NCI-H2029 (cell line): ENCODE data around the gene APOBR.
"Not testable (repeated sequence)": the region's sequence is repeated elsewhere in the genome, so short reads cannot be mapped to it uniquely, and the experiment has no call there.

Source experiments
- DNase-seq: peaks from one replicate; lab custom pipeline; 2025; lab: John Stamatoyannopoulos, UW

APOBR gene

DNA sequence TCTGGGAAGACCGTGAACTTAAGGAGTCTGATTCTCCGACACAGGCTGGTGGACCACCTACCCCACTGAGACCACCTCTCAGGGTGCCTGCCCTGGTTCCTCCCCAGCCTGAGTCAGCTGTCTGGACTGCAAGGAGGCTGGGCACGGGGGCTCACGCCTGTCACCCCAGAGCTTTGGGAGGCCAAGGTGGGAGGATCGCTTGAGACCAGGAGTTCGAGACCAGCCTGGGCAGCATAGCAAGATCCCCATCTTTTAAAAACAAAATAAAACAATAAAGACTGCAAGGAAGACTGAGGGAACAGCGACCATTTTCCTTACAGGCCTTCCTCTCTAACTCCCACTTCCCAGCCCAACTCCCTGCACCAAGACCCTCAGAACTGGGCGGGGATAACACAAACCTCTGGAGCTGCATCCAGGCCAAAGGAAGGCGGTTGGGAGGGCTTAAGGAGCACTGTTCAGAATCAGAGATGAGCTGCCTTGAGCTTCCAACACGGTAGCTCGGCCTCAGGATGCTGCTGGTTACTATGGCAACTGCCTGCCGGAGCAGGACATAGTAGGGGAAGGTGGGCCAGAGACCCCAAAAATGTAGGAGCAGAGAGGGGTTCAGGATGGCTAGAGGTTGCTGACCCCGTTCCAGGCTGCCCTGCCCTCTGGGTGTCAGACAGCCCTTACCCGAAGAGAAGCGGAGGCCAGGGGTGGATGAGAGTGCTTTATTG, 4.4 kb downstream of the APOBR start:
- DNase-seq: no peak

- DNase-seq: no peak
These were observed 5.4 kb downstream of the APOBR start for GRCh38 chr16:28499854-28500253.

DNA sequence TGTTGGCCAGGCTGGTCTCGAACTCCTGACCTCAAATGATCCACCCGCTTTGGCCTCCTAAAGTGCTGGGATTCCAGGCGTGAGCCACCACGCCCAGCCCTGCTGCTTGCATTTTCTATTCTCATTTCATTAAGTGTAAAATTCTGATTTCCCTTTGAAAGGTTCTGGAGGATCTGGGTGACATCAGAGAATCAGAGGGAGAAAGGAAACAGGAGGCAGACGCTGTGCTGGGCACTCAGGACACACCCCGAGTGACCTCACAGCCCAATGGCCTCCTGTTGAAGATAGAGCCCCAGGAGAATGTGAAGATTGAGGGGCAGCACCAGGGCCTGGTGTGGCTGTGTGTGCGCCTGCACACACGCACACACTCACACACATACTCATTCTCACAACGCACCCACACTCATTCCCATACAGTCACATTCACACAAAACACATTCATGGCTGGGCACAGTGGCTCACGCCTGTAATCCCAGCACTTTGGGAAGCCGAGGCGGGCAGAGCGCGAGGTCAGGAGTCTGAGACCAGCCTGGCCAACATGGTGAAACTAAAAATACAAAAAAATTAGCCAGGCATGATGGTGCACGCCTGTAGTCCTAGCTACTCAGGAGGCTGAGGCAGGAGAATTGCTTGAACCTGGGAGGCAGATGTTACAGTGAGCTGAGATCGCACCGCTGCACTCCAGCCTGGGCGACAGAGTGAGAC, 6.2 kb downstream of the APOBR start:
- not testable (repeated sequence) for DNase-seq

DNA sequence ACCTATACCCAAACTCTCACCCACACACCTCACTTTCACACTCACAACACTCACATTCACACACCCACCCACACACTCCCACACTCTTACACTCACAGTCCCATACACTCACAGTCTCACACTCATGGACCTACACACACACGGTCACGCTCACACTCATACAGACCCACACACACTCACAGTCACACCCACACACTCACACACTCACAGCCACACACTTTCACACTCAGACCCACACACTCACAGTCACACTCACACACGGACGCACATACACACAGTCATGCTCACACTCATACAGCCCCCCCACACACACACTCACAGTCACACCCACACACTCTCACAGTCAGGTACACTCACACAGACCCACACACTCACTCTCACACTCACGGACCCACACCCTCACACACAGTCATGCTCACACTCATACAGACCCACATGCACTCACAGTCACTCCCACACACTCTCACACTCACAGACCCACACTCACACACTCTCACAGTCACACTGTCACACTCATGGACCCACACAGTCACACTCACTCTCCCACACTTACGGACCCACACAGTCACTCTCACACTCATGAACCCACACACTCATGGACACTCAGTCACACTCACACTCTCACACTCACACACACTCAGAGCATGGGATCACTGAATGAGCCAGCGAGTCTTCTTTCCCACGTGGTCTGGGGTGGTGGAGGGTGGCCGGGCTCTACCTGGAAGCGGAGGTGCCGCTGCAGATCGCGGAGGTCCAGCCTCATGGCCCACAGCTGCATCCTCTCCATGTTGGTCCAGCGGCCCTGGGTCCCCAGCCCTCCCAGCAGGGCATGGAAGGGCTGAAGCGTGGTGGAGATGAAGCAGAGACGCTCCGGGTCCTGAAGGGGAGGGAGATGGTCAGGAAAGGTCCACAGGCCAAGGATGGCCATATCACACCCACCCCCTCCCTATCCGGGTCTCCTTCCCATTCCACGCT, 7.1 kb downstream of the APOBR start:
- no peak for DNase-seq

DNA sequence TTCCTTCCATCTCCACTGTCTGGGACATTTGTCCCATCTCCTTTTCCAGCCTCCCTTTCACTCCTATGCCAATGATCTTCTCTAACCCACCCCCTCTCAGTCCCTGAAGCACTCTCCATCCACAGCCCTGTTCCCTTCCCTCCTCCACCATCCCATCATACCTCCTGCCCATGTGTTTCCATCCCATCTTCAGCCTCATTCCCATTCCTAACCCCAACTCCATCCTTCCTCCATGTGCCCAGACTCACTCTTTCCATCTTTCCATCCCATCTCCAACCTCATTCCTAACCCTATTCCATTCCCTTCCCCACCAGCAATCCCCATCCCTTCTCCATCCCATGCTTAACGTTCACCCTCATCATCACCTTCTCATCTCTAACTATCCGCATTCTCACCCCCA, 7.8 kb downstream of the APOBR start:
- no peak for DNase-seq

- no peak for DNase-seq
These were observed 9.2 kb downstream of the APOBR start for GRCh38 chr16:28503470-28504259.

DNA sequence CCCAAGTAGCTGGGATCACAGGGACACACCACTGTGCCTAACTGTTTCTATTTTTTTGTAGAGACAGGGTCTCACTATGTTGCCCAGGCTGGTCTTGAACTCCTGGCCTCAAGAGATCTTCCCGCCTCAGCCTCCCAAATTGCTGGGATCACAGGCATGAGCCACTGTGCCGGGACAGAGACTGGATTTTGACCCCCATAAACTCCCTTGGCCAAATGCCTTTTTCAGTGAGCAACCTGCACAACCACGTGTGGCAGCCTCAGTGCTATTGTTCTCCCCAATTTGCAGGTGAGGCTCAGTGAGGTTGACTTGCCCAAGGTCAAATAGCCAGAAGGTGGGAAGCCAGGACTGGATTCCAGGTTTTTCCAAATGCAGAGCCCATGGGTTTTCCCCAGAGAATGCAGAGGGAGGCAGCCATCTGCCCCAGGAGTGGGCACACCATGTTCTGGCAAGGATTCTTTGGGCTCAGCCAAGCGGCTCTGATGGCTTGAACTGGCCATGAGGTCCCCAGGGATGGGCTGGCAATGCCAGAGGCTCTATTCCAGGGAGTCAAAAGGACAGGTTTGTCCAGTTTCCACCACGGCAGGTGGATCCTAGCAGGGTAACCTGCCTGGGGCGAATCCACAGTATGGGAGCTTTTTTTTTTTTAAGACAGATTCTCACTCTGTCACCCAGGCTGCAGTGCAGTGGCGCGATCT, 10.4 kb downstream of the APOBR start:
- DNase-seq: peak; percentile 20

- DNase-seq: no peak
These were observed 11.2 kb downstream of the APOBR start for GRCh38 chr16:28505489-28506137.

DNA sequence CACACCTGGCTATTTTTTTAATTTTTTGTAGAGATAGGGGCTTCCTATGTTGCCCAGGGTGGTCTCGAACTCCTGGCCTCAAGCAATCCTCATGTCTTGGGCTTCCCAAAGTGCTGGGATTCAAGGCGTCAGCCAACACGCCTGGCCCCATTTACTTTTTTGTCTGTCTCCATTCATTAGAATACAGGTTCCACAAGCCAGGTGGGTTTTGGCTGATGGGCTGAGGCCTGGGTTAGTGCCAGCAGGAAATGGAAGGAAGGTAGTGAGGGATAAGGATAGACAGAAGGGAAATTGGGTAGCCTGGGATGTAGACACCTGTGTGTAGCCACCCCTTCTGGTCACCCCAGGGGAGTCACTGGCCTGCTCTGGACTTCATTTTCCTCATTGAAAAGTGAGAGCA, 16.6 kb downstream of the APOBR start:
- no peak for DNase-seq

- DNase-seq: no peak
These were observed 17.7 kb downstream of the APOBR start for GRCh38 chr16:28511801-28512789.

DNA sequence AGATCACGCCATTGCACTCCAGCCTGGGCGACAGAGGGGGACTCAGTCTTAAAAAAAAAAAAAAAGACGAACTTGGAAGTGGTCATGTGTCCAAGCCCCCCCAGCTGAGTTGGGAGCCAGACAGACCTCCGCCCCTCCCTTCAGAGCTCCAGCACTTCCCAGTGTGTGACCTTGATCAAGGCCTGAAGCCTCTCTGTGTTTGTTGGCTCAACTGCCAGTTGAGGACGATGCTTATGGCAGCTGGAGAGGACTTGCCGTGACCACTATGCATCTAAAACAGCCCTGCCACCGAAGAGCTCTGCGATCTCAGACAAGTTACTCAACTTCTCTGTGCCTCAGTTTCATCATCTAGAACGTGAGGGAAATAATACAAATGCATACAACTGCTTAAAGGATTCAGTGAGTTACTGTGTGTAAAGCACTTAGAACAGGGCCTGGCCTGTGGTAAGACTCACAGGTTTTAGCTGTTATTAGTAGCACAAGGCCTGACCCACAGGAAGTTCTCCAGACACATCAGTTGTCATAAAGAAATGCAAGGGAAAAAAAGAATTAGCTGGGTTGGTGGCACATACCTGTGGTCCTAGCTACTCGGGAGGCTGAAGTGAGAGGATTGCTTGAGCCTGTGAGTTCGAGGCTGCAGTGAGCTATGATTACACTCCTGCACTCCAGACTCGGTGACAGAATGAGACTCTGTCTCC, 19.2 kb downstream of the APOBR start:
- no peak for DNase-seq

DNA sequence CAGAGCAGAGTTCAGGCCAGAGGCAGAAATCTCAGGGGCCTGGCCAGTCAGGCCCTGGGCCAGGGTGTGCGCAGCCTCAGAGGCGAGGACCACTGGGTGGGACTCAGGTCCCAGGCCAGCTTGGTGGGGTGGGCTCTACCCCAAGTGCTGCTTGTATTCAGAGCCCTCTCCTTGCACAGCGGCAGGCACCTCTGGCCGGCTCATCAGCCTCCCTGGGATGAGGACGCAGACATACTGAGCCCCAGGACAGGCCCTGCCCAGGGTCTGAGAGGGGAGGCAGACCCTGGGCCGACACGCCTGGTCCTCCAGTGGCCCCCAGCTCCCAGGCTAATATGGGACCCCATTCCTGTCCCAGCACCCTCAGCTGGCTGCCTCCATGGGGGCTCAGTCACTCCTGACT, 19.8 kb downstream of the APOBR start:
- no peak for DNase-seq

GRCh38 chr16:28520672-28521071, 26.2 kb downstream of the APOBR start:
- DNase-seq: no peak

GRCh38 chr16:28521436-28521835, 27.0 kb downstream of the APOBR start:
- DNase-seq: no peak

GRCh38 chr16:28522792-28523191, 28.3 kb downstream of the APOBR start:
- no peak for DNase-seq

DNA sequence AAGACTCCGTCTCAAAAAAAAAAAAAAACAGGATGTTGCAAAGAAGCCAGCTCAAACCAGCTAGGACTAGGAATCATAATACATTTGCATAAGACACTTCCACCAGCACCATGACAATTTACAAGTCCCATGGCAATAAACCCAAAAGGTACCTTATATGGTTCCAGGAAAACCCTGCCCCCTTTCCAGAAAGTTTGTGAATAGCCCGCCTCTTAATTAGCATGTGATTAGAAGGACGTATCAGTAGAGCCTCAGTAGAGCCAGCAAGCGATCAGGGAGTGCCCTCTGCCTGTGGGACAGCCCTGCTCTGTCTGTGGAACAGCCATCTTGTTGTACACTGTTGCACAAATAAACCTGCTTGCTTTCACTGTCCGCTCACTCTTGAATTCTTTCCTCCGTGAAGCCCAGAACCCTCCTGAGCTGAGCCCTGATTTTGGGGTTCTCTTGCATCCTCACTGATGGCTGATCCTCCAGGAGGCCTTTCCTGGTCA, 30.3 kb downstream of the APOBR start:
- DNase-seq: no peak

DNA sequence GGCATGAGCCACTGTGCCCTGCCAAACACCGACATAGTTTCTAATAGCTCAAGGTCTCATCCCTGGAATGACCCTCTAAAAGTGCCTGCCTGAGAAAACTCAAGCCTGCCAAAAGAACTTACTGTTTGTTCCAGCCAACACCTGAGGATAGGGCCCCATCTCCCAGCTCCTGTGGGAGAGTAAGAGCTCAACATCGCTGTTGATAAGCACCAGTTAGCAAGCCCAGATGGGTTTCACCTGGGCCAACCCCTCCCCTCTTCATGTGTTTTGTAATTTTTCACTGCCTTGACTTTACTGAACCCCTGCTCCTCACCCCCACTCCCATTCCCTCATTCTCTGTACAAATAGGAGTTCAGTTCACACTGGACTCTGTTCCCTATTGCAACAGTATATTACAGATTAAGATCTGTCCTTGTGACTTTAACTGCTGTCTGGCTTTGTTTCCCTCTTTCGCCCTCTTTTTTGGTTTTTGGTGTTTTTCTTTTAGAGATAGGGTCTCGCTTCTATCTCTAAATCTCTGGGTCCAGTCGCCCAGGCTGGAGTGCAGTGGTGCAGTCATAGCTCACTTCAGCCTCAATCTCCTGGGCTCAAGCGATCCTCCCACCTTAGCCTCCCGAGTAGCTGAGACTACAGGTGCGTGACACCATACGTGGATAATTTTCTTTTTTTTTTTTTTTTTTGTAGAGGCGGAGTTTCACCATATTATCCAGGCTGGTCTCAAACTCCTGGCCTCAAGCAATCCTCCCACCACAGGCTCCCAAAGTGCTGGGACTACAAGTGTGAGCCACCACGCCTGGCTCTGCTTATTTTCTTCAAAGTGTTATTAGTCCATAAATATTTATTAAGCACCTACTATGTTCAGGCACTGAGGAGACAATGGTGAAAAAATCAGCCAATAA, 32.0 kb downstream of the APOBR start:
- DNase-seq: no peak
